Testis (tissue), 2 donors: ENCODE results near the gene ATF2.

ENCODE experiments used
- CTCF ChIP-seq, 3 experiments: fragments of 450-650 bp in 2 of 3; fragments of 200-600 bp in 1 of 3; sonication (generic) in 1 of 3; IDR thresholded peaks; one replicate each; pipeline ENCODE4 v1.5.1; 2016 to 2019; ENCODE audit warnings: antibody characterized with exemption in 3 of 3, mild to moderate bottlenecking in 2 of 3, moderate library complexity in 1 of 3
- POLR2A ChIP-seq: fragments of 450-650 bp; IDR thresholded peaks from one replicate; pipeline ENCODE4 v1.6.1; 2017; ENCODE audit warnings: antibody characterized with exemption, mild to moderate bottlenecking, moderate library complexity

DNA sequence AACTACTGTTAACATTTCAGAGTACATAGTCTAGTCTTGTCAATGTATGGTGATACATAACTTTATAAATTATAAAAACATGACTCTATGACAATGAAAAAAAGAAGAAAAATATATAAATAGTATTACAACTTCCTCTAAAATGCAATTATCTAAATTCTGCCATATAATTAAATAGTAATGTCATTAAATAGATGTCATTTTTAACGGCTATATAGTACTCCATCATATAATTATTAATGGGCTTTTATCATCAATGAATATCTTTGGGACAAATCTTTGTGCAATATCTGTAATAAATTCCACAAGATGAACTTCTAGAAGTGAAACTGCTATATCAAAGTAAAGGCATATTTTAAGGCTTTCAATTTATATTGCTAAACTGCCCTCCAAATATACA, 24.8 kb downstream of the ATF2 start:
- TF ChIP-seq CTCF (IDR thresholded peaks at IDR 0.05) = no peak
- no peak for TF ChIP-seq POLR2A
